HG03439 (cell line): ENCODE measurements around the gene CCDC85C.

Source experiments
- ATAC-seq: cut with Tn5 transposase; IDR thresholded peaks from one replicate; pipeline ENCODE4 v1.9.1; 2021; ENCODE audit warnings: mild to moderate bottlenecking, moderate library complexity; ENCODE audit not compliant: unreplicated experiment

The CCDC85C gene

GRCh38 chr14:99514552-99515300 lies 89.3 kb downstream of the CCDC85C start:
- ATAC-seq = no peak

GRCh38 chr14:99513946-99514551 lies 90.0 kb downstream of the CCDC85C start:
- ATAC-seq = no peak

- ATAC-seq = no peak
Measured at GRCh38 chr14:99513183-99513694, 90.8 kb downstream of the CCDC85C start.

- ATAC-seq = no peak
Measured at GRCh38 chr14:99512571-99513182, 91.3 kb downstream of the CCDC85C start.

GRCh38 chr14:99512110-99512449 lies 91.9 kb downstream of the CCDC85C start:
- no peak for ATAC-seq

- no peak for ATAC-seq
Measured at GRCh38 chr14:99511421-99512109, 92.4 kb downstream of the CCDC85C start.

- no peak for ATAC-seq
Measured at GRCh38 chr14:99510556-99511139, 93.4 kb downstream of the CCDC85C start.

- no peak for ATAC-seq
Measured at GRCh38 chr14:99509871-99510555, 94.0 kb downstream of the CCDC85C start.

GRCh38 chr14:99508896-99509629 lies 94.9 kb downstream of the CCDC85C start:
- no peak for ATAC-seq

- ATAC-seq = no peak
Measured at GRCh38 chr14:99507860-99508640, 96.0 kb downstream of the CCDC85C start.

GRCh38 chr14:99506276-99506675 lies 97.7 kb downstream of the CCDC85C start:
- ATAC-seq = no peak

GRCh38 chr14:99505089-99505488 lies 98.9 kb downstream of the CCDC85C start:
- no peak for ATAC-seq

- no peak for ATAC-seq
Measured at GRCh38 chr14:99503848-99504453, 100.1 kb downstream of the CCDC85C start.

GRCh38 chr14:99502989-99503421 lies 101.0 kb downstream of the CCDC85C start:
- ATAC-seq = no peak

GRCh38 chr14:99497894-99498293 lies 106.1 kb downstream of the CCDC85C start:
- no peak for ATAC-seq

- no peak for ATAC-seq
Measured at GRCh38 chr14:99497341-99497740, 106.7 kb downstream of the CCDC85C start.

GRCh38 chr14:99484106-99484505 lies 119.9 kb downstream of the CCDC85C start:
- ATAC-seq = no peak

GRCh38 chr14:99481745-99482099 lies 122.3 kb downstream of the CCDC85C start:
- no peak for ATAC-seq
